B cell (primary cell): ENCODE results near the gene LRP1-AS.

ENCODE experiments used
- CTCF ChIP-seq: fragments of 200-600 bp; IDR thresholded peaks from one replicate; pipeline ENCODE4 v1.8.0; 2022; ENCODE audit warnings: antibody characterized with exemption, mild to moderate bottlenecking
- EZH2 ChIP-seq: IDR thresholded peaks from 2 replicates; pipeline ENCODE4 v1.6.1; 2012; ENCODE audit warnings: borderline replicate concordance, low read depth, mild to moderate bottlenecking, moderate library complexity, low read length; ENCODE audit not compliant: insufficient read depth, poor library complexity, severe bottlenecking

- TF ChIP-seq CTCF: no peak
- TF ChIP-seq EZH2: no peak
Measured at GRCh38 chr12:57171668-57172067, 24.2 kb upstream of the LRP1-AS start.
